Measurements from ENCODE around the gene EIF4A3.
"Not testable (repeated sequence)": the region's sequence is repeated elsewhere in the genome, so short reads cannot be mapped to it uniquely, and the experiment has no call there.

EIF4A3 gene

DNA sequence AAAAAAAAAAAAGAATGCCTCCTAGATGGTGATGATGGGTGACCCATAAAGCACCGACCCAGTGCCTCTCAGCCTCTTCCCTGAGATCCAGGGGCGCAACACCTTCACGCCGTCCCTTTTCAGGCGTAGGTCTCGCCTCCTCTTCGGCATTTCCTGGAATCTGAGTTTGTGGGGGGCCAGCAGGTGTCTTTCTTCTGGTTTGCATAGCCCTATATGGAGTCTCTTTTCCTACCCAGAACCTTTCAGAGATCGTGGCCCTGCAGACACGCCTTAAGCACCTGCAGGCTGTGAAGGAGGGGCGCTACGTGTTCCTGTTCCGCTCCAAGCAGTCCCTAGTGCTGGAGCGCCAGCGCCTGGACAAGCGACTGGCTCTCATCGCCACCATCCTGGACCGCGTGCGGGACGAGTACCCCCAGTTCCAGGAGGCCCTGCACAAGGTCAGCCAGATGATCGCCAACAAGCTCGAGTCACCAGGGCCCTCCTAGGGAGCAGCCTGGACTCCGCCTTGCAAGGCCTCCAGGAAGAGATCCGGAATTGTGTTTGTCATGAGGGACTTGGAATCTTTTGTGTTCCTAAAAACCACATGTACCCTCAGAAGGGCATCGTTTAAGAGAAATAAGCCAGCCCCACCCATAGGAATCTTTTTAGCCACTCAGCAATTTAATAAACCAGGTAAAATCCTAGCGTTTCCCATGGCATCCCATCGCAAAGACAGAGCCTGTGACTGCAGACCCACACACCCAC, 47.5 kb downstream of the EIF4A3 start:
- no peak for DNase-seq

DNA sequence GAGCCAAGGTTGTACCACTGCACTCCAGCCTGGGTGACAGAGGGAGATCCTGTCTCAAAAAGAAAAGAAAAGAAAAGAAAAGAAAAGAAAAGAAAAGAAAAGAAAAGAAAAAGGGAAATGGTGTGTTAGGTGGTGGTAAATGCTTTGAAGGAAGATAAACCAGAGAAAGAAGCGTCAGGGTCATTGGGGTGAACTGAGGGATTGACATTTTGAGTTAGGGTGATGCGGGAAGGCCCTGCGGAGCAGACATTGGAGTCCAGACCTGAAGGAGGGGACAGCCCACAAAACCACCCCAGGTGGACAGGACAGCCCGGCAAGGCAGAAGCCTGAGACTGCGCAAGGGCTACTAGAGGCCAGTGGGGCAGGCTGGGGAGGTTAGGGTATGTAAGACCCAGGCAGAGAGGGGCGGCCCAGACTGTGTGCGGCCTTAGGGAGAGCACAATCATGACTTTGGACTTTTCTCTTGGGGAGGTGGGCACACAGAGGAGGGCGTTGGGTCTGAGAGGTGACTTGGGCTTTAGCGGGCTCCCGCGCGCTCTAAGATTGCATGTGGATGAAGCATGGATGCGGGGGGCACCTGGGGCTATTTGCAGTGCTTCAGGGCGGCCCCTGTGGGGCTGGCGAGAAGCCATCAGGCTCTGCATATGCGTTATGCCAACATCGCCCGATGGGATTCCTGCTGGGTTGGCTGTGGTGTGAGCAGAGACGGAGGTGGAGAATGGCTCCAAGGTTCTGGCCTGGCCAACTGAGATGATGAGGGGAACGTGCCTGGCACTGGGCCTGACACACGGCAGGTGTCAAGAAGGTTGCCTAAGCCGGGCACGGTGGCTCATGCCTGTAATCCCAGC, 48.9 kb downstream of the EIF4A3 start:
- DNase-seq = no peak

- no peak for DNase-seq
Measured at GRCh38 chr17:80097127-80097621, 49.8 kb downstream of the EIF4A3 start.

- no peak for DNase-seq
Measured at GRCh38 chr17:80096561-80097021, 50.3 kb downstream of the EIF4A3 start.

GRCh38 chr17:80095844-80096475, 51.0 kb downstream of the EIF4A3 start:
- no peak for DNase-seq

GRCh38 chr17:80095038-80095843, 51.7 kb downstream of the EIF4A3 start:
- DNase-seq = no peak

- no peak for DNase-seq
Measured at GRCh38 chr17:80092959-80093358, 54.0 kb downstream of the EIF4A3 start.

GRCh38 chr17:80091376-80091775, 55.6 kb downstream of the EIF4A3 start:
- DNase-seq = no peak

DNA sequence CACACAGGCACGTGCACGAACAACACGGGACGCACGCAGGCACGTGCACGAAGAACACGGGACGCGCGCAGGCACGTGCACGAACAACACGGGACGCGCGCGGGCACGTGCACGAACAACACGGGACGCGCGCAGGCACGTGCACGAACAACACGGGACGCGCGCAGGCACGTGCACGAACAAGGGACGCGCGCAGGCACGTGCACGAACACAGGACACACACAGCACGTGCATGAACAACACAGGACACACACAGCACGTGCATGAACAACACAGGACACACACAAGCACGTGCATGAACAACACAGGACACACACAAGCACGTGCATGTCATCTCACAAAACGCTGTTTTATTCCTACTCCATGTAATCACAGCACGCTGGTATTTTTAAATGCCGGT, 56.8 kb downstream of the EIF4A3 start:
- not testable (repeated sequence) for DNase-seq

GRCh38 chr17:80089762-80090161, 57.2 kb downstream of the EIF4A3 start:
- no peak for DNase-seq

- no peak for DNase-seq
Measured at GRCh38 chr17:80087346-80088265, 59.3 kb downstream of the EIF4A3 start.

DNA sequence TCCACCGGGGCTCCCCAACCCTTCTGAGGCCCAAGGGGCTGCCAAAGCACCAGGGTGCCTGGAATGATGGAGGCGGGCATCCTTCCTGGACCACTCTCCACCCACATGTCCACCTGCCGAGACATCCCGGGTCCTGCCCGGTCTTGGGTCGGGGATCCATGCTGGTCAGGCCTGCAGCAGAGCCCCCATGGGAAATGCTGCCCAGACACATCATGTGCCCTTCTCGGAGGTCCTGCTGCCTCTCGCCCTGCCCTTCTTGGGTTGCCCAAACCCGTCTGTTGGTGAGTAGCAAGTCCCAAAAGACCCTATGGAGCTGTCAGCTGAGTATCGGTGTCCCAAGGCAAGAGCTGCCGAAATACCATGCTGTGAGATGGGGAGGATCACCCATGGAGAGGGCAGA, 60.3 kb downstream of the EIF4A3 start:
- no peak for DNase-seq

GRCh38 chr17:80086081-80086480, 60.8 kb downstream of the EIF4A3 start:
- no peak for DNase-seq

- no peak for DNase-seq
Measured at GRCh38 chr17:80084773-80085172, 62.2 kb downstream of the EIF4A3 start.

Data from amniotic stem cell (primary cell).